ENCODE measurements around the gene SIGLEC12. TPM values are rescaled to one million over a fixed set of nuclear protein-coding genes. Genes with fewer than 3 reads are reported as not detected.

Gene SIGLEC12
- not detected in 2 replicates for total RNA-seq

DNA sequence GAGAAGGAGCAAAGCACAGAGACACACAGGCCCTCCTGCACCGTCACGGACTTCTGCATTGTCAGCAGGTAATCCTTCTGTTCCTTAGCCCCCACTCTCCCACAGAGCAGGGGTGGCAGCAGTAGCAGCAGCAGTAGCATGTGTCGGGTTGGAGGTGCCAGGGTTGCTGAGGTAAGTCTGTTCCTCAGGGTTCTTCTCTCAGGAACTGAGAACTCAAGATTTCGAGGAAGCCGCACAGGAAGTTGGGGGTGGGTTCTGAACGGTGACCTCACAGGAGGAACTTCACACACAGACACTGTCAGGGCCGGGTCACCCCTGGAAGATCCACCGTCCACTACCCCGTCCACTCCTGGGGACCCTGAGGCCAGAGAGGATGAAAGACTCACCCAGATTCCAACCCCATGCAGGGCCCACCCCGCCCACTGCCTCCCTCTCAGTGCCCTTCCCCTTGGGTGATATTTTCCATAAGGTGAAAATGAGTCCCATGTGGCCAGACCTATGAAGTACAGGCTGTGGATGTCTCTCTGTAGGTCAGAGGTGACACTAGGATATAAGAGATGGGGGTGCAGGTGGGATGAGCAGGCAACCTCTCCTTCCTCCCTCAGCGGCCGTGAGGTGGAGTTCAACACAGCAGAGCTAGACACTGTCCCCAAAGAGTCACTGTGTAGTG, at the start of gene SIGLEC12:
SIGLEC12 (minus strand) TSS at position 207 of the 670 bp plus-strand sequence; CDS start at position 140, 67 bp downstream.
- TF ChIP-seq, protein P1, sequence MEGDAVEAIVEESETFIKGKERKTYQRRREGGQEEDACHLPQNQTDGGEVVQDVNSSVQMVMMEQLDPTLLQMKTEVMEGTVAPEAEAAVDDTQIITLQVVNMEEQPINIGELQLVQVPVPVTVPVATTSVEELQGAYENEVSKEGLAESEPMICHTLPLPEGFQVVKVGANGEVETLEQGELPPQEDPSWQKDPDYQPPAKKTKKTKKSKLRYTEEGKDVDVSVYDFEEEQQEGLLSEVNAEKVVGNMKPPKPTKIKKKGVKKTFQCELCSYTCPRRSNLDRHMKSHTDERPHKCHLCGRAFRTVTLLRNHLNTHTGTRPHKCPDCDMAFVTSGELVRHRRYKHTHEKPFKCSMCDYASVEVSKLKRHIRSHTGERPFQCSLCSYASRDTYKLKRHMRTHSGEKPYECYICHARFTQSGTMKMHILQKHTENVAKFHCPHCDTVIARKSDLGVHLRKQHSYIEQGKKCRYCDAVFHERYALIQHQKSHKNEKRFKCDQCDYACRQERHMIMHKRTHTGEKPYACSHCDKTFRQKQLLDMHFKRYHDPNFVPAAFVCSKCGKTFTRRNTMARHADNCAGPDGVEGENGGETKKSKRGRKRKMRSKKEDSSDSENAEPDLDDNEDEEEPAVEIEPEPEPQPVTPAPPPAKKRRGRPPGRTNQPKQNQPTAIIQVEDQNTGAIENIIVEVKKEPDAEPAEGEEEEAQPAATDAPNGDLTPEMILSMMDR (IDR thresholded peaks at IDR 0.05; ENCODE audit: insufficient read depth, low read length, severe bottlenecking): no peak
- Histone ChIP-seq H3K27me3 (ENCODE audit: control insufficient read depth, insufficient read depth, low read length) (no peaks in the 10 kb centered on the region), H3K36me3 (ENCODE audit: control insufficient read depth, insufficient read depth, low read length) (no peaks in the 10 kb centered on the region), H3K4me3 (ENCODE audit: low read depth, low read length) (no peak within 1 kb of the TSS)
- FAIRE-seq (no peak), DNase-seq (ENCODE audit: low read depth) (no peak)

DNA sequence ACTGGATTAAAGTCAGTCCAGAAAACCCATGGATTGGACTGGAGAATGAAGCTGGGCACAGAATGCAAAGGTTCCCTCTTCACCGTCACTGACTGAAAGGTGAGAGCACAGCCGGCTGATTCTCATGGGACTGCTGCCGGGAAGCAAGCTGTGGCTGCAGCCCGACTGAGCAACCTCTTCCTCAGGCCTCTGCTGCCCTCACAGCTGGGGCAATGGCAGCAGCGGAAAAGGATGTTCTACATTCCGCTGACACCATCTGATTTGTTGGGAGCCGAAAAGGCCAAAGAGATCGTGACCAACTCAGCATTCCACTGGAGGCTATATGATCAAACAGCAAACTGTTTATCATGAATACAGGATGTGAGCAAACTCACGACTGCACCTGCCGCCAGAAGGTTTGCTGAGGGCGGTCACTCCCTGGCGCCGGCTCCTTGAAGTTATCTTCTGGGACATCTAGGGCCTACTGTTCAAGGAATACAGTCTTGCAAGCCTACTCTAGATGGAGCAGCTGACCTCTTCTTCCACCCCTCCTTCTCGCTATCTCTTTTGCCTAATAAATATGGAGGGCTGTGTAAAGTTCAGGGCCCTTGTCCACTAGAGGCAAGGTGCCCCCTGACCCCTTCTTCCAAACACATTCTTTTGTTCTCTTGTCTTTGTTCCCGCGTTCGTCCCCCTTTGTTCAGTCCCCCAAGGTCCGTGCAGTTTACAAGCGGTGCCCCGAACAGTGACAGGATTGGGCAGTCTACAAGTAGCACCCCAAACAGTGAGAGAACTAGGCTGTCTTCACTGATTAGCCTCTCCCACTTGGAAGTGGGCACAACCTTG, 49.5 kb upstream of the SIGLEC12 start:
- FAIRE-seq (no peak), DNase-seq (ENCODE audit: low read depth) (no peak)
- no peaks in the 10 kb centered on the region for H3K27me3 ChIP-seq (ENCODE audit: control insufficient read depth, insufficient read depth, low read length)

DNA sequence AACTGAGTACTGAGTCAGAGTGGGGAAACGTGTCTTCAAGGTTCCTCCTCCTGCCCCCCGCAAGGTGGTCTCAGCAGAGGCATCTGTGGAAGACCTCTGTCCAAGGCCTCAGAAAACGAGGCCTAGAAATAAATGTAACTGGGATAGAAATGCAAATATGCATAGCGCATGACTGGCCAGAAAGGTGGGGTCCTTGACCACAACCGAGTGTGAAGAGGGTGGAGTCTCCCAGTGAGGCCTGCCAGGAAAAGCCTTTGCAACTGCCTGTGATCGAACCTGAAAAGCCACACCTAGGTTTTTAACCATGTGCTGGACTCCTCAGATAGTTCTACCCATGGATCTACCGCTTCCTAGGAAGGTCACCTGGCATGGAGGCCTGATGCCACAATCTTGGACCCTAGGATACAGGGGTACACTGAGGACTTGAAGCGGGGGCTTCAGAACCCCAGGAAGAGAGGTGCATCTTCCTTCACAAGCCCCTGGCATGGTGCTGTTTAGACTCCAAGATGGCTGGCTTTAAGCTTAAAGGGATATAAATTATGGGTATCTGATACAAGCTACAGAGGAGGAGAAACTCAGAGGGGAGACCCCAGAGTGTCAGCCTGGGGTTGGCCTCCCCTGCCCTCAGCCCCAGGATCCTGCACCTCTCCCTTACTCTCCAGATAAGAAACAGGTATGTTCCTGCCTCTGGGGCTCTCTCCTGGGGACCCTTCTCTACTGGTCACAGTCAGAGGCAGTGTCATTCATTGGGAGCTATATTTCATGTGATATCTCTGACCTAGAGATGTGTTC, 48.1 kb upstream of the SIGLEC12 start:
- Histone ChIP-seq H3K36me3 (ENCODE audit: control insufficient read depth, insufficient read depth, low read length) (no peaks in the 10 kb centered on the region), H3K27me3 (ENCODE audit: control insufficient read depth, insufficient read depth, low read length) (no peaks in the 10 kb centered on the region), H3K4me3 (ENCODE audit: low read depth, low read length) (no peak overlapping the region)
- no peak for FAIRE-seq
- TF ChIP-seq, protein P1 (IDR thresholded peaks at IDR 0.05; ENCODE audit: insufficient read depth, low read length, severe bottlenecking): no peak
- no peak for DNase-seq (ENCODE audit: low read depth)

More for the DNA sequence above, 49.5 kb upstream of the SIGLEC12 start:
- Histone ChIP-seq H3K4me3 (ENCODE audit: low read depth, low read length) (no peak overlapping the region), H3K36me3 (ENCODE audit: control insufficient read depth, insufficient read depth, low read length) (no peaks in the 10 kb centered on the region)
- TF ChIP-seq, protein P1 (IDR thresholded peaks at IDR 0.05; ENCODE audit: insufficient read depth, low read length, severe bottlenecking): no peak

DNA sequence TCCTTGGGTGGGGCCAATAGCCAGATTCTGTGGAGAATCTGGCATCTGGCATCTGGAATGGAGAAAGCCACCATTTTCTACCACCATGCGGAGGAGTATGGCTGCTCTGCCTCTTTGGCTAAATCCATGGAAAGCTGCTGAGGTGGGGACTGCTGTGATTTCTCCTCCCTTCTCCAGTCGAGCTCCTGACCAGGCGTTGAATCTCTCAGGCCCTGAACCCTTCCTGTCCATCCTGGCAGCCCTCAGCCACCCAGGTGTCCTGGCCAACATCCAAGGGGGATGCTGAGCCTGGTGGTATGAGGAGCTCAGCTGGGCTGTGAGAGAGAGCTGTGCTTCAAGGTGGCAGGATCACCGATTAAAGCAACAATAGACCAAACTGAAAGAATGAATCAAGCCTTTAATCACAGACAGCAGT, 47.3 kb upstream of the SIGLEC12 start:
- no peak for DNase-seq (ENCODE audit: low read depth)
- FAIRE-seq: no peak
- TF ChIP-seq, protein P1 (IDR thresholded peaks at IDR 0.05; ENCODE audit: insufficient read depth, low read length, severe bottlenecking): no peak
- no peaks in the 10 kb centered on the region for H3K36me3 ChIP-seq (ENCODE audit: control insufficient read depth, insufficient read depth, low read length)
- no peak overlapping the region for H3K4me3 ChIP-seq (ENCODE audit: low read depth, low read length)
- no peaks in the 10 kb centered on the region for H3K27me3 ChIP-seq (ENCODE audit: control insufficient read depth, insufficient read depth, low read length)

DNA sequence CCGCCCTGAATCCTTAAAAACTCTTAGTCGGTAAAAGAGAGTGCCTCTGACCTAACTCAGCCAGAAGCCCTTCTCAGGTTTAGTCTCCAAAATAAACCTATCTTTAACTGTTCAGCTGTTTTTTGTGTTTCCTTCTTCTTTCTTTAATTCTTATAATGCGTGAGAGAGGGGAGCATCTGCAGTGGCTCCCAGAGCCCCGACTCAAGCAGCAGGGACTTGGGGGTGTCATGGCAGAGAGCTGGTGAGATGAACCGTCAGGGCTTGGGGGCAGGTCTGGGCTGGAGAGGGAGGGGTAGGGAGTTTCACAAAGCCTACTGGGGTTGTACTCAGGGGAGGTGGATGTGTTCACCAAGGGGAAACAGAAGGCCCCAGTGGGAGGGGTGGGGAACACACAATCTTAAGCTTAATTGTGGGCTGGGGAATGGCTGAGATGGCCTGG, 46.6 kb upstream of the SIGLEC12 start:
- TF ChIP-seq, protein P1 (IDR thresholded peaks at IDR 0.05; ENCODE audit: insufficient read depth, low read length, severe bottlenecking): no peak
- H3K27me3 ChIP-seq (ENCODE audit: control insufficient read depth, insufficient read depth, low read length): no peaks in the 10 kb centered on the region

More for the DNA sequence above, 46.6 kb upstream of the SIGLEC12 start:
- Histone ChIP-seq H3K4me3 (ENCODE audit: low read depth, low read length) (no peak overlapping the region), H3K36me3 (ENCODE audit: control insufficient read depth, insufficient read depth, low read length) (no peaks in the 10 kb centered on the region)
- FAIRE-seq (no peak), DNase-seq (ENCODE audit: low read depth) (no peak)
